ENCODE results near the gene KRT27.
A peak's percentile ranks its signal among the peaks of the same experiment; 100 is the strongest.

The KRT27 gene

DNA sequence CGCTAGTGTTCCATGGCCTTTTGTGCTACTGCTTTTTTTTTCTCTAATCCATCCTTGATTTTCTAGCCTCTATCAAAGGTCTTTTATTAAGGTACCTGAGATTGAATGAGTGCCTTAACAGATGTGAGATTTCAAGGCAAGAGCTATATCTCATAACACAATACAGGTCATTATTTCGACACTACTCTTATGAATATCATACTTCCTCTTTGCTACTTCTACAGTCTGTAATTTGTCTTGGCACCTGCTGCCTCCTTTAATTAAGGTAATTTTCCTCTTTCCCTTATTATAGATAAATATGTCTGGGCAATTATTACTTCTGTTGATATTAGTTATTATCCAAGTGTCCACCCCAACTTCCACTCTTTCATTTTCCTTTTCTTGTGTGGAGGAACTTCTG is 12.1 kb upstream of the KRT27 start:
- H3K27me3 Mint-ChIP-seq, result peaks cover 33% of the 10 kb centered on the region
- H3K4me1 Mint-ChIP-seq, result no peaks in the 10 kb centered on the region
- DNase-seq (no peak), ATAC-seq (no peak)
- no peaks in the 10 kb centered on the region for H3K9me3 Mint-ChIP-seq
- no peak overlapping the region for H3K27ac Mint-ChIP-seq
- no peaks in the 10 kb centered on the region for H3K36me3 Mint-ChIP-seq (ENCODE audit: low read depth)
- H3K4me3 Mint-ChIP-seq, result no peak overlapping the region

DNA sequence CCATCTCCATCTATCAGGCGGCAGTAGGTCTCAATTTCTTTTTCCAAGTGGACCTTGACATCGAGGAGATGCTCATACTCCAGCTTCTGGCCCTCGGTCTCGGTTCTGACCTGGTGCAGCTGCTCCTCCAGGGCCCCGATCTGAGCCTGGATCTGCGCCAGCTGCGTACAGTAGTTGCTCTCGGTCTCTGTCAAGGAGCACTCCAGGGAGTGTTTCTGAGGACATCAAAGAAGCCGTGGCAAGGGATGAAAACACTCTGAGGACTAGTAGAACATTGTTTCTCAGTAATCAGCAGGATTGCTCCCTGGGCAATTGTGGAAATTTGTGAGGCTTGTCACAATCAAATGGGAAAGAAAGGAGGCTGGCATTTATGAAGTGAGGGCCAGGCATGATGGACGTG is 11.5 kb upstream of the KRT27 start:
- Mint-ChIP-seq H3K27me3 (peaks cover 28% of the 10 kb centered on the region), H3K36me3 (ENCODE audit: low read depth) (no peaks in the 10 kb centered on the region), H3K4me1 (no peaks in the 10 kb centered on the region), H3K27ac (no peak overlapping the region), H3K9me3 (no peaks in the 10 kb centered on the region), H3K4me3 (no peak overlapping the region)
- no peak for ATAC-seq
- no peak for DNase-seq

DNA sequence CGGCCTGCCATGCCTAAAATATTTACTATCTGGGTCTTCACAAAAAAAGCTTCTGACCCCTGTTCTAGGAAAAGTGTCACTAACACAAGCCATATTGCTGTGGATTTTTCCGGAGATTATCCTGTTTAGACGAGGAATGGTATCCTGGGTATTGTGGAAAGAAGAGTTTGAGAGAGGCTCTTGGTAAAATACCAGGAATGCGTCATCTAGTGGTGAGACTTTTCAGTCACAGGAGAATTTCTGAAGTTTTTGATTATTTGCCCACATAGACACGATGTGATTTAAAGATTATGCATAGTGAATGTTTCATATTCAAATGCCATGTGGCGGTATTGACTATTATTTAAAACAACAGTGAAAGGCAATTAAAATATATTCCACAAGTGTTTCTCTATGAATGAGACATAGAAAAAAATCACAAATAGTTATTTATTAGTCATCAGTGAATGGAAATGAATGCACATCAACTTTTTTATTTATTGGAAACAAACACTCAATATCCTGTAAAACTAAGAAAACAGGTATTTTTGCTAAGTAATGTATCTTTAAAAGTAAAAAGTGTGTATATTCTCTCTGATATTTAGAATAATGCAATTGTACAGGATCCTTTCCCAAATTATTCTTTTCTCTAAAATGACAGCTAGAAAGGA is 9.6 kb upstream of the KRT27 start:
- H3K36me3 Mint-ChIP-seq (ENCODE audit: low read depth), result no peaks in the 10 kb centered on the region
- DNase-seq, result no peak

DNA sequence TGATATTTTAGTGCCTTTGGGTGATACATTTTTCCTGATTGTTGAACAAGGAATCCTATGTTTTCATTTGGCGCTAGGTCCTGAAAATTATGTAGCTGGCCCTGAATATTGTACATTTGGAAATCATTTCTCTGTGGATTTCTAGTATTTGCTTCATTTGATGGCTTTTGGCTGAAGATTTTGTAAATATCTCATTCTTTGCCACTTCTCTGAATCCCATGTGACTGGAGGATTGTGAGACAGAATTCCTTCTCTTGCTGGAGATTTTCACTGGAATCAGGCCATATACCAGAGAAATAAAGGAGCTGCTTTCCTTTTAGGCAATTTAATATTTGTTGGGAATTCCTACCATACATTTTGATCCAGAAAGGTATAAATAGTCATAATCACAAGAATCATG is 8.8 kb upstream of the KRT27 start:
- no peak overlapping the region for H3K27ac Mint-ChIP-seq
- DNase-seq, result no peak
- no peak overlapping the region for H3K4me3 Mint-ChIP-seq
- H3K9me3 Mint-ChIP-seq, result no peaks in the 10 kb centered on the region
- ATAC-seq, result no peak
- H3K4me1 Mint-ChIP-seq, result no peaks in the 10 kb centered on the region
- no peaks in the 10 kb centered on the region for H3K36me3 Mint-ChIP-seq (ENCODE audit: low read depth)
- peaks cover 23% of the 10 kb centered on the region for H3K27me3 Mint-ChIP-seq

More for the DNA sequence above, 9.6 kb upstream of the KRT27 start:
- Mint-ChIP-seq H3K4me3 (no peak overlapping the region), H3K9me3 (no peaks in the 10 kb centered on the region), H3K27me3 (peaks cover 27% of the 10 kb centered on the region), H3K4me1 (no peaks in the 10 kb centered on the region), H3K27ac (no peak overlapping the region)
- no peak for ATAC-seq

DNA sequence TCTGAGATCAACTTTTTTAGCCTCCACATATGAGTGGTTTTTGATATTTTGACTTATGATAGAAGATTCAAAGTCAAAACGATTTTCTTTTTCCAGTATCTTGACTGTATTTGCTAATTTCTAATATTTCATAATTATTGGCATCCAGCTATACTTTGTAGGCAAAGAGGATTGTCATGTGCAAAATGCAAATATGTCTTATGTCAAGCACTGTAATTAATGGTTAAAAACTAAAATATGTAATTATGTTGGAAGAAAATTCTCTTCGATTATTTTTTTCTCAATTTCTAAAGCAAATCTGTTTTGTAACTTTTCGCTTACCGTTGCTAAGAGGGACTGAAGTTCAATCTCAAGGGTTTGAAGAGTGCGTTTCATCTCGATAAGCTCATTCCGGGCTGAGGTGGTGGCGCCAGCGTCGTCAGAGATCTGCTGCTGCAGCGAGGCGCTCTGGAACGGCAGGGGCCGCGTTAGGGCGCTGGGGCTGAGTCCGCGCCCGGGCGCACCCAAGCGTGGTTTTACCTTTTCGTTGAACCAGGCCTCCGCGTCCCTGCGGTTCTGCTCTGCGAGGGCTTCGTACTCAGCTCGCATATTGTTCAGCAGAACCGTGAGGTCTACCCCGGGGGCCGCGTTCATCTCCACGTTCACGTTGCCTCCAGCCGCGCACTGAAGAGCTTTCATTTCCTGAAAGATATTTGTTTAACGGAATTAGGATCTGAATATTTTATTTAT is 3.0 kb downstream of the KRT27 start:
- H3K36me3 Mint-ChIP-seq (ENCODE audit: low read depth), result no peaks in the 10 kb centered on the region
- ATAC-seq (no peak), DNase-seq (peak; percentile 27)
- no peak overlapping the region for H3K27ac Mint-ChIP-seq
- peak overlapping the region; percentile 22 for H3K4me3 Mint-ChIP-seq
- no peaks in the 10 kb centered on the region for H3K9me3 Mint-ChIP-seq
- H3K27me3 Mint-ChIP-seq, result peaks cover 60% of the 10 kb centered on the region
- H3K4me1 Mint-ChIP-seq, result no peaks in the 10 kb centered on the region

DNA sequence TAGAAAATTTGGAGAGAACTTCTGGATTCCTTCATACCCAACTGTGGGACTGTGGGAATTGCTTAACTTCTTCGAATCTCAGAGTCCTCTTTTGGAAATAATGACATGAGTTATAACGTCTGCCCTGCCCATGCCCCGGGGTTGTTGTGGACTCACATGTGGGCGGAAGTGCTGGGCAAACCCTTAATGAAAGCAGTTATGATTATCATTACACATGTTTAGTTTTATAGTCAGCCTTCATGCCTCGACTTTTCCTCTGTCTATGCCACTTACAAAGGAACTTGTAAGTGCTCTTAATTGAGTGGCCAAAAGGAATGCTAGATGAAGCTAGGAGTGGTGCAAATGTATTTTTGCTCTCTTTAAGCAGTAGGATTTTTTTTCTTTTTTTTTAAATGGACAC is 3.9 kb downstream of the KRT27 start:
- Mint-ChIP-seq H3K27me3 (peaks cover 62% of the 10 kb centered on the region), H3K4me3 (no peak overlapping the region), H3K36me3 (ENCODE audit: low read depth) (no peaks in the 10 kb centered on the region), H3K27ac (no peak overlapping the region), H3K4me1 (no peaks in the 10 kb centered on the region), H3K9me3 (no peaks in the 10 kb centered on the region)
- no peak for ATAC-seq
- DNase-seq, result no peak

DNA sequence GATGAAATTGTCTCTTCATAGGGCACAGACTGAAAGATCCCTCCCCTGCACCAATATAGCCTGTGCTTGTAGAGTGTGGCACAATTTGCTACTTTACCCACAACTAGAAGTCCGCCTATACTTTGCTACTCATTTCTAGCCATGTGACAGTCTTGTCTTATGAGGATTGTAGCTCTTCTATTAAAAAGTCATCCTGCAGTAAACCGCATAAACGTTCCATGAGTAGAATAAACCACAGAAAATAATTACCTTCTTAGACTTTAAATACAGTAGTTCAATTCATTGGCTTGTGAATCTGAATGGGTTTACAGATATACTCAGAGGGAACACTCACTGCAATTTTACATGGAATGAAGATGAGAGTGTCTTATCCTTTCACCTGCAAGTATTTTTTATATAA is 4.4 kb downstream of the KRT27 start:
- H3K4me3 Mint-ChIP-seq, result no peak overlapping the region
- H3K9me3 Mint-ChIP-seq, result no peaks in the 10 kb centered on the region
- no peak for DNase-seq
- H3K27ac Mint-ChIP-seq, result no peak overlapping the region
- no peaks in the 10 kb centered on the region for H3K4me1 Mint-ChIP-seq
- peaks cover 58% of the 10 kb centered on the region for H3K27me3 Mint-ChIP-seq
- ATAC-seq, result no peak
- H3K36me3 Mint-ChIP-seq (ENCODE audit: low read depth), result no peaks in the 10 kb centered on the region

DNA sequence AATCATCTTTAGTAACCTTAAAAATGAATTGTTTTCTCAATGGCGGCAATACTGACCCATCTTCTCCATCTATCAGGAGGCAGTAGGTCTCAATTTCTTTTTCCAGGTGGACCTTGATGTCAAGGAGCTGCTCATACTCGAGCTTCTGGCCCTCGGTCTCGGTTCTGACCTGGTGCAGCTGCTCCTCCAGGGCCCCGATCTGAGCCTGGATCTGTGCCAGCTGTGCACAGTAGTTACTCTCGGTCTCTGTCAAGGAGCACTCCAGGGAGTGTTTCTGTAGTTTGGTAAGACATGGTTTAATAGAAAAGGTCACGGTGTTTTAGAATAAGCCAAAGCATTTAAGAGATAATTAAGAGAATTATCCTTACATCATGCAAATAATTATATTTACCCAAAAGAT is 4.9 kb downstream of the KRT27 start:
- ATAC-seq (no peak), DNase-seq (no peak)
- H3K9me3 Mint-ChIP-seq, result no peaks in the 10 kb centered on the region
- H3K4me1 Mint-ChIP-seq, result no peaks in the 10 kb centered on the region
- no peaks in the 10 kb centered on the region for H3K36me3 Mint-ChIP-seq (ENCODE audit: low read depth)
- no peak overlapping the region for H3K4me3 Mint-ChIP-seq
- H3K27ac Mint-ChIP-seq, result no peak overlapping the region
- peaks cover 63% of the 10 kb centered on the region for H3K27me3 Mint-ChIP-seq

DNA sequence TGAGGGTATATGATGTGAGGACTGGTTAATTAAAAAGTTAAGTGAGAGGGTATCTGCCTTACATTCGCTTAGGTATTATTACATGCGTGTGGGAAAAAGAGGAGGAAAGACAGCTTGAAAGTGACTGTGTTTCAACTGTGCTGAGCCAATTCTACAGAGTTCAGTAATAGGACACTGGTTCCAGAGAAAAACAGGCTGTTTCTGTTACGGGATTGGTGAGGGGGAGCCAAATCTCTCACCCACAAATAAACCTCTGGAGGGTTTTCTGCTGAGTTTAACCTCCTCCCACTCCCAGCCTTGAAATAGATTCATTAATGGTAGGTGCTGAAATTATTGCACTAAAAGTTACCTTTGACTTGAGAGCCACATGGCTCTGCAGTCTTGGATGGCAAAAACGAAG is 6.4 kb downstream of the KRT27 start:
- Mint-ChIP-seq H3K27me3 (peaks cover 64% of the 10 kb centered on the region), H3K36me3 (ENCODE audit: low read depth) (no peaks in the 10 kb centered on the region), H3K9me3 (no peaks in the 10 kb centered on the region), H3K27ac (no peak overlapping the region), H3K4me1 (no peaks in the 10 kb centered on the region), H3K4me3 (no peak overlapping the region)
- DNase-seq (no peak), ATAC-seq (no peak)

DNA sequence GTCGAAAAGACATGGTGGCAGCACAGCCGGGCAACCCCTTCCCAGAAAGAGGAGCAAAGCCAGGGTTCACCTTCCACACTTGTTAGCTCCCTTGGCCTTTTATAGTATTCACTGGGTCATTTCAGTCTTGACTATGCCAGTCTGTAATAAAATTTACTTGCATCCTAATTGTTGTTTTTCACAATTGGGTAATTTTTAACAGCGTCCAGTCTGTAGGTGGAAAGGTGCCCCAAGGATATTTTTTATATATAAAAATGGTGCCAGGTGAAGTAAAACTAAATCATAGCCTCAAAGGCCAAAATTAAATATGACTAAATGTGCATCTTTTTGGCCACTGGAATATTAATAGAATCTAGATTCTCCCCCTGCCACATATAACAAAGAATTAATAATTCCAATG is 10.2 kb downstream of the KRT27 start, which contains the start of gene KRT26:
Gene KRT26 (minus strand): TSS at position 101 of the 400 bp plus-strand sequence. CDS start 88 bp downstream, at position 13.
- no peak for ATAC-seq
- H3K27me3 Mint-ChIP-seq, result peaks cover 40% of the 10 kb centered on the region
- no peak within 1 kb of the TSS for H3K4me3 Mint-ChIP-seq
- no peaks in the 10 kb centered on the region for H3K36me3 Mint-ChIP-seq (ENCODE audit: low read depth)
- no peaks in the 10 kb centered on the region for H3K4me1 Mint-ChIP-seq
- H3K27ac Mint-ChIP-seq, result no peak within 1 kb of the TSS
- H3K9me3 Mint-ChIP-seq, result no peaks in the 10 kb centered on the region
- DNase-seq, result no peak

DNA sequence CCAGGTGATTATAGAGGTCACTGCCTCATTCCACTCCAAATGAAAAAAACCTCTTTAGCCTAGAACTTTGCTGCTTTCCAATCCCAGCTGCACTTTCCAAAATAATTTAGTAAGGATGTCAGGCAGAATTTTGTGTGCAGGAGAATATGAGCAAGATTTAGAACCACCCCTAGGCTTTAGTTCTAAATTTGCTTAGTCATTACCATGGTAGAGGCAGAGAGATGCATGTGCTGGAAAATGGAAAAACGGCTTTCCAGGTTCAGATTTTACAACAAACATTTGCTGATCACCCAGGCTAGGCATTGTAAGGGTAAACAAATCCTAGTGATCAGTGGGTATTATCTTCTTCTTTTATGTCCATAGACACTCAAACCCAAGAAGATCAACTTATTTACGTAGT is 16.7 kb downstream of the KRT27 start:
- ATAC-seq (no peak), DNase-seq (no peak)
- Mint-ChIP-seq H3K4me1 (no peaks in the 10 kb centered on the region), H3K36me3 (ENCODE audit: low read depth) (peaks cover 4% of the 10 kb centered on the region), H3K4me3 (no peak overlapping the region), H3K27ac (no peak overlapping the region), H3K27me3 (peaks cover 23% of the 10 kb centered on the region), H3K9me3 (peaks cover 27% of the 10 kb centered on the region)

DNA sequence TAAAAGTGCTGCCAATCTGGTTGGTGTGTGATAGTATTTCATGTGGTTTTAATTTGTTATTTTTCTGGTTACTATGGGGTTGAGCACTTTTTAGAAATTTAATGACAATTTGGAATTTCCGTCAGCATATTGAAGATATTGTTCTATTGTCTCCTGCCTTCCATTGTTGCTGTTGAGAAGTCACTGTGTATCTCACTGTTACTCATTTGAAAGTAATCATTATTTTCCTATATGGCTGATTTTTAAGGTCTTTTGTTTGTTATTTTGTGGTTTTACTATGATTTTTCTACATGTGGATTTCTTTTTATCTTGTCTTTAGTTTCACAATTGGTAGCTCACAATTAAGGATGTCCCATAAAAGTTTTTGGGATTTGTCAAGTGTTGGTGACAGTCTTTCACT is 18.6 kb downstream of the KRT27 start:
- peaks cover 7% of the 10 kb centered on the region for H3K36me3 Mint-ChIP-seq (ENCODE audit: low read depth)
- ATAC-seq (no peak), DNase-seq (no peak)
- H3K9me3 Mint-ChIP-seq, result peaks cover 44% of the 10 kb centered on the region
- H3K4me1 Mint-ChIP-seq, result no peaks in the 10 kb centered on the region
- H3K27ac Mint-ChIP-seq, result no peak overlapping the region
- H3K4me3 Mint-ChIP-seq, result no peak overlapping the region
- peaks cover 29% of the 10 kb centered on the region for H3K27me3 Mint-ChIP-seq

DNA sequence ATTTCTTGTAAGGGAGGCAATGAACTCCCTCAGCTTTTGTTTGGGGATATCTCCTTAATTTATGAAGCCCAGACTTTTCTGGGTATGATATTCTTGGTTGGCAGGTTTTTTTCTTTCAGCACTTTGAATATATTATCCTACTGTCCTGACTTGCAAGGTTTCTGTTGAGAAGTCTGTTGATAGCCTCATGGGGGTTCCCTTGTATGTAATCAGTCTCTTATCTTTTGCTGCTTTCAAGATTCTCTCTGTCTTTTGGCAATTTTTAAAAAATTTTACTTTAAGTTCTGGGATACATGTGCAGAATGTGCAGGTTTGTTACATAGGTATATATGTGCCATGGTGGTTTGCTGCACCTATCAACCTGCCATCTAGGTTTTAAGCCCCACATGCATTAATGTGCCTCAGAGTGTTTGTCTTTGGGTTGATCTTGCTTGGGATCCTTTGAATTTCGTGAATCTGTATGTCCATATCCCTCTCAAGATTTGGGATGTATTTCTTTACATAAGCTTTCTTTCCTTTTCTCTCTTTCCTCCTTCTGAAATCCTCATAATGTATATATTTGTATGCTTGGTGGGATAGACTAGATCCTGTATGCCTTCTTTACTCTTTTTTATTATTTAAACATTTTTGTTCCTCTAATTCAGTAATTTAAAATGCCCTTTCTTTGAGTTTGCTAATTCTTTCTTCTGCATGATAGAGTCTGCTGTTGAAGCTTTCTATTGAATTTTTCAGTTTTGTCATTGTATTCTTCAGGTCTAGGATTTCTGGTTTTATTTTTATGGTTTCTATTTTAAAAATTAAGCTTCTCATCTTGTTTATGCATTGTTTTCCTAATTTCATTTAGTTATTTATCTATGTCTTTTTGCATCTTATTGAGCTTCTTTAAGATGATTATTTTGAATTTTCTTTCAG is 22.0 kb downstream of the KRT27 start:
- Mint-ChIP-seq H3K27ac (no peak overlapping the region), H3K4me3 (no peak overlapping the region), H3K27me3 (peaks cover 41% of the 10 kb centered on the region), H3K9me3 (peaks cover 60% of the 10 kb centered on the region), H3K36me3 (ENCODE audit: low read depth) (peaks cover 9% of the 10 kb centered on the region), H3K4me1 (no peaks in the 10 kb centered on the region)
- DNase-seq (no peak), ATAC-seq (no peak)

DNA sequence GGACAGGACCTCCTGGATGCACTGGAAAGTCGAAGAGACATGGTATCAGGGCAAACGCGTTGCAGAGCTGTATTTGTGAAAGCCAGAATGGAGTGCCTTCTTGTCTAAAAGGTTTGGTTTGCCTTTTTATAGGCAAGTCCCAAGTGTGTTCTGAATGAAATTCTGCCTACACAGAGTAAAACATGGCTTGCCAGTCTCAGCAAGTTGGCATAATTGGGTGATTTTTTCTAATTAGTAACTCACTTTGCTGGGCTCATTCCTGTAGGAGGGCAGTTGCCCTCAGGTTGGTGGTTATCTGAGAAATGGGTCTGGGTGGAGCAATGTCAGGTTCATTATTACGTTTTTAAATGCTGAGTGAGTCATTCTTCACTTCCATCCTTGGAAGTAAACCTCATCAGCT is 27.1 kb downstream of the KRT27 start, which contains the start of gene KRT25:
Gene KRT25 (minus strand): TSS at position 101 of the 400 bp plus-strand sequence. CDS start 60 bp downstream, at position 41.
- DNase-seq, result no peak
- peaks cover 45% of the 10 kb centered on the region for H3K27me3 Mint-ChIP-seq
- no peak within 1 kb of the TSS for H3K4me3 Mint-ChIP-seq
- peaks cover 5% of the 10 kb centered on the region for H3K36me3 Mint-ChIP-seq (ENCODE audit: low read depth)
- H3K9me3 Mint-ChIP-seq, result peaks cover 29% of the 10 kb centered on the region
- H3K27ac Mint-ChIP-seq, result no peak within 1 kb of the TSS
- H3K4me1 Mint-ChIP-seq, result no peaks in the 10 kb centered on the region
- no peak for ATAC-seq
